Stimulated activated CD4-positive, alpha-beta T cell treated with anti-CD3 and anti-CD28 coated beads, Interleukin-2, amount 100 ng/mL, for 4 hours (primary cell): ENCODE results near the gene CCDC152.
"Not testable (repeated sequence)": the region's sequence is repeated elsewhere in the genome, so short reads cannot be mapped to it uniquely, and the experiment has no call there.

Experiments used
- DNase-seq: peaks from one replicate; pipeline ENCODE4 v3.0.0-alpha.2; 2020; ENCODE audit warnings: low read depth

Gene CCDC152

GRCh38 chr5:42756606-42757601 lies at the start of gene CCDC152:
TSS of gene CCDC152 (plus strand) at chr5:42756818. CDS start at chr5:42759122, 2,304 bp downstream.
- DNase-seq: peak; percentile 32

DNA sequence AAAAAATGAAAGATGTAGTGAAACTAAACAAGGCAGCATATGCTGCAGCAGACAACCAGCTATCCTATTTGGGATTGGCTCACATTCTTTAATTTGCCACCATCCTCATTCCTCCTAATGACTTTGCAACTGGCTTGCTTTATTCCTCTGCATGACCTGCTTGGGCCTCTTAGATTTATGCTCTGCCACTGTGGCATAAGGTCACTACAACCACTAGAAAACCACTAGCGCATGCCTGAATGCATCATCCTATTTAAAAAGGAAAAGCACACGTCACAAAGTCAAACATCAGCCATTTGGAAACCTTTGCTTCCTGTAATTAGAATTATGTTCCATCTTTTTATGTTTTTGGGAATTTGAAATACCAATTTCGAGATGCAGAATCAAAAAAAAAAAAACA lies 40.8 kb upstream of the CCDC152 start:
- no peak for DNase-seq

DNA sequence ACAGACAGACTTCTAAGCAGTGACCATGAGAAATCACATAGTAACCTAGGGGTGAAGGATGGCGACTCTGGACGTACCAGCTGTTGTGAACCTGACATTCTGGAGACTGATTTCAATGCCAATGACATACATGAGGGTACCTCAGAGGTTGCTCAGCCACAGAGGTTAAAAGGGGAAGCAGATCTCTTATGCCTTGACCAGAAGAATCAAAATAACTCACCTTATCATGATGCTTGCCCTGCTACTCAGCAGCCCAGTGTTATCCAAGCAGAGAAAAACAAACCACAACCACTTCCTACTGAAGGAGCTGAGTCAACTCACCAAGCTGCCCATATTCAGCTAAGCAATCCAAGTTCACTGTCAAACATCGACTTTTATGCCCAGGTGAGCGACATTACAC lies 38.0 kb upstream of the CCDC152 start:
- DNase-seq: no peak

GRCh38 chr5:42719034-42719433 lies 37.6 kb upstream of the CCDC152 start:
- no peak for DNase-seq

GRCh38 chr5:42720251-42720650 lies 36.4 kb upstream of the CCDC152 start:
- DNase-seq: no peak

DNA sequence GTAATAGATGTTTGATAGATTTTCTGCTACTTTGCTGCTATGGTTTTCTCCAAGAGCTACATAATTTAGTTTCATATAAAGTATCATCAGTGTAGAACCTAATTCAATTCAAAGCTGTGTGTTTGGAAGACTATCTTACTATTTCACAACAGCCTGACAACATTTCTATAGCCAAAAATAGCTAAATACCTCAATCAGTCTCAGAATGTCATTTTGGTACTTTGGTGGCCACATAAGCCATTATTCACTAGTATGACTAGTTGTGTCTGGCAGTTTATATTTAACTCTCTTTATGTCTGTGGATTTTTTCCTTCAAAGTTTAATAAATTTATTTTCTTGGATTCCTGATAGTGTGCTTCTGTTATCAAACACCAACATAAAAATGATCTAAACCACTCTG lies 35.1 kb upstream of the CCDC152 start:
- DNase-seq: no peak

DNA sequence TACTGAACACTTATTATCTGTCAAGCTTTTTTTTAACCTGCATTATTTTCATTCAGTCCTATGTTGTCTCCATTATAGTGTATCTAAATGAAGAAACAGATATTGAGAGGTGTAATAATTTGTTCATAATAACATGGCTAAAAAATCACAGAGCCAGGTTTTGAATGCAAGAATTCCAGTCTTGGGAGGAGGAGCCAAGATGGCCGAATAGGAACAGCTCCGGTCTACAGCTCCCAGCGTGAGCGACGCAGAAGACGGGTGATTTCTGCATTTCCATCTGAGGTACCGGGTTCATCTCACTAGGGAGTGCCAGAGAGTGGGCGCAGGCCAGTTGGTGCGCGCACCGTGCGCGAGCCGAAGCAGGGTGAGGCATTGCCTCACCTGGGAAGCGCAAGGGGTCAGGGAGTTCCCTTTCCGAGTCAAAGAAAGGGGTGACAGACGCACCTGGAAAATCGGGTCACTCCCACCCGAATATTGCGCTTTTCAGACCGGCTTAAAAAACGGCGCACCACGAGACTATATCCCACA lies 22.0 kb upstream of the CCDC152 start:
- DNase-seq: not testable (repeated sequence)

- DNase-seq: no peak
Observed at GRCh38 chr5:42740920-42741319, 15.7 kb upstream of the CCDC152 start.

DNA sequence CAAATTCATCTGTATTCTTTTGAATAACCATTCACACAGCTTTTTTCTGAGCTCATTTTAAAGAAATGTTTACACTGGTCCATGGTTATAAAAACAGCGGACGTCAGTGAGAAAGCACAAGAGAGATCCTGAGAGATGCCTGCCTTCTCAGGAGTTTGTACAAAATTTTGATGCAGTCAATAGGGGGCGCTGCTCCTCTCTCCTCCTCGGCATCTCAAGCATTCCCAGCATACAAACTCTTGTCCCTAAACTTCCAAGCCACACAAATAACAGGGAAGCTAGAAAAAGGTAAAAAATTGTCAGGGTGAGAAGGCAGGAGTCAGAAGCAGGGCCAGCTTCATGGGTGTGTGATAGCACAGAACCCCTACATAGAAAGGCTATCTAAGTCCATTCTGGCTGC lies 11.2 kb upstream of the CCDC152 start:
- DNase-seq: no peak

DNA sequence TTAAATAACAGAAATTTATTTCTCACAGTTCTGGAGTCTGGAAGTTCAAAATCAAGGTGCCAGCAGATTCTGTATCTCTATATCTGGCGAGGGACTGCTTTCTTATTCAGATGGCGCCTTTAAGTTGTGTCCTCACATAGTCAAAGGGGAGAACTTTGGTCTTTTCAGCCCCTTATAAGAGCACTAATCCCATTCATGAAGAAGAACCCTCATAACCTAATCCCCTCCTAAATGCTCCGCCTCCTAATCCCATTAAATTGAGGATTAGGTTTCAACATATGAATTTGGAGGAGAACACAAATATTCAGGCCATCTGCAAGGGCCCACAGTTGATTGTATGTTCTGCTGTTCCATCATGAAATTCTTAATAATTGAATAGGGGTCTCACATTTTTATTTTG lies 10.8 kb upstream of the CCDC152 start:
- no peak for DNase-seq

DNA sequence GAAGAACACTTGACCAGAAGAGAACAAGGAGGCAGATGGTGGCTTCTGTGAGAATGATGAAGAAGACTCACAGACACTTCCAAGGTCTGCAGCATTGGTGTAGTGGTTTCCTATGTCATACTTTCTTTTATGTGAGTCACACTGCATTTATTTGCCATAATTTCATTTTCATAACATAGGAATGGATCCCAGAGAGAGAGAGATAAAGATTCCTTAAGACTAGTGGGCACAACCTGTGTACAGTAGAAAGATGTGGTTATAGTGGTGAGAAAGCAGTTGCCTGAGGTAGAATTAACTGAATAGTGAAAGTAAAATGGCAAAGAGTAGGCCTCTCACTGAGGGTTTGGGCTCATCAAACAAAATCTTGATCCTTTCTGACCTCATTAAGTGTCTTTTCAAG lies 7.6 kb upstream of the CCDC152 start:
- DNase-seq: no peak

DNA sequence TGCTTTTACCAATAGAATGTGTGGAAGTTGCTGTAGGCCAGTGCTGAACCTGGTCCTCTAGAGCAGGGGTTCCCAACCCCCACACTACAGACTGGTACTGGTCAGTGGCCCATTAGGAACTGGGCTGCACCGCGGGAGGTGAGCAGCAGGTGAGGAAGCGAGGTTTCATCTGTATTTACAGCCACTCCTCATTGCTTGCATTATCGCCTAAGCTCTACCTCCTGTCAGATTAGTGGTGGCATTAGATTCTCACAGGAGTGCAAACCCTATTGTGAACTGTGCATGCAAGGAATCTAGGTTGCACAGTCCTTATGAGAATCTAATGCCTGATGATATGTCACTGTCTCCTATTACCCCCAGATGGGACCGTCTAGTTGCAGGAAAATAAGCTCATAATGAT lies 6.1 kb upstream of the CCDC152 start:
- no peak for DNase-seq

- DNase-seq: no peak
Observed at GRCh38 chr5:42751044-42751443, 5.6 kb upstream of the CCDC152 start.

- DNase-seq: no peak
Observed at GRCh38 chr5:42753099-42753498, 3.5 kb upstream of the CCDC152 start.

- DNase-seq: no peak
Observed at GRCh38 chr5:42759456-42759855, 2.8 kb downstream of the CCDC152 start.

DNA sequence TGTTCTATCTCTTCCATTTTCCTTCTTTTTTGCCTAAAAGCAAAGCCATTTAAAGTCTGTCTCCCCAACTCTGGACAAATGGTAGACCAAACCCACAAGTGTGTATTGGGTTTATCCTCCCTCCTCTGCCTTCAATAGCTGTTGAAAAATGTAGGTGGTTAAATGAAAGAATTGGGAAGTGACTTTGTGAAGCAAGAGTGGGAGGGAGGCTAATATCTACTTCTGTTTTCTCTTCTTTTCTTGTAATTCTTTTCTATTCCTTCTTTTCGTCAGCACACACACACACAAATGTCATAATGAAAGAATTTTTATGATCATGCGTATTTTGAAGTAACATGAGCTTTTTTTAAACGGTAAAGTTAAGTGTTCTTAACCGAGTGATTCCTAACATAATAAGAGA lies 3.8 kb downstream of the CCDC152 start:
- no peak for DNase-seq

GRCh38 chr5:42761791-42762190 lies 5.2 kb downstream of the CCDC152 start:
- no peak for DNase-seq

GRCh38 chr5:42767491-42768105 lies 11.0 kb downstream of the CCDC152 start:
- no peak for DNase-seq

- no peak for DNase-seq
Observed at GRCh38 chr5:42768106-42768504, 11.5 kb downstream of the CCDC152 start.

DNA sequence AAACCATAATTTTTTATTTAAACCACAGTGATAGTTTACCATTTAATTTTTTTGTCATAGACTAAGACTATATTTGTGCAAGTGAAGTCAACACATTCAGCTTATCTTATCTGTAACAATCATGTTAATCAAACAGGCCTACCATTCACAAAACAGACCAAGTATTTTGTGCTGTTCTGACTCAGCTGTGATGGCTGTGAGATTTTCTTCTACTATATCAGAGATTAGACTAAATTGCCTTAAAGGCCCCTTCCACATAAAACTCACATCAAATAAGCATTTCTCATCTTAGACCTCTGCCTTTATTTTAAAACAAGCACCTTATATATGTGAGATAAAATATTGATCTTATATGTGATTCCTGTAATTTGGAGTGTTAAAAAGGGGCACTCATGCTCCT lies 13.4 kb downstream of the CCDC152 start:
- DNase-seq: no peak

- no peak for DNase-seq
Observed at GRCh38 chr5:42772265-42772993, 15.8 kb downstream of the CCDC152 start.

DNA sequence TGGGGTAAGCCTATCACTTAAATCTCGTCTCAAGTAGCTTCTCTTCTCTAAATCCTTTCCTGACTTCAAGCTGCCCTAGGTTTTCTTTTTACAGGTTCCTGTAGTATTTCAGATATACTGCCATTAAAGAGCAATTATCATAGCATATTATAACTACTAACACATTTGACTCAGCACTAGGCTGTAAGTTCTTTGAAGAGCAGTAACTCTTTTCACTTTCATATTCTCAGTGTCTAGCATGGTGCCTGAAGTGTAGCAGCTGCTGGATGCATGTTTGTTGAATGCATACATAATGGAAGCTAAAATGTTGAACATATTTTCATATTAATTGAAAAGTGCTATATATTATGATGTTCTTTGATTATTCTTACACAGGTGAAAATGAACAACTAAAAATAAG lies 22.5 kb downstream of the CCDC152 start:
- no peak for DNase-seq
